Adipose tissue (tissue), 3 donors: ENCODE data around the gene METAP1. TPM values are rescaled to one million over a fixed set of nuclear protein-coding genes. Genes with fewer than 3 reads are reported as not detected.
"Not testable (repeated sequence)": the region's sequence is repeated elsewhere in the genome, so short reads cannot be mapped to it uniquely, and the experiment has no call there.

ENCODE experiments used
- H3K27ac ChIP-seq: one replicate; pipeline ENCODE4 v1.5.1; 2013; ENCODE audit warnings: low read depth, low read length
- WGBS, 3 donors: extraction: QIAGEN DNeasy Blood & Tissue Kit; methylation state at CpG; one replicate each; pipeline ENCODE4 v1.1.7; 2013; 5-methylcytosine and 5-hydroxymethylcytosine counted together
- polyA plus RNA-seq, 3 donors: library from polyadenylated mRNA; stranded (reverse); fragments of 200-250 nt; gene quantifications; one replicate each; pipeline ENCODE4 v1.2.3, GENCODE V29; 2013
- donor health status: healthy with polysubstance abuse.
- donor health status: Bipolar disorder and iron deficiency.
- donor health status: healthy.

METAP1 gene
- polyA plus RNA-seq, 3 donors, result 14.6 to 16.2 (median 15.4) TPM

DNA sequence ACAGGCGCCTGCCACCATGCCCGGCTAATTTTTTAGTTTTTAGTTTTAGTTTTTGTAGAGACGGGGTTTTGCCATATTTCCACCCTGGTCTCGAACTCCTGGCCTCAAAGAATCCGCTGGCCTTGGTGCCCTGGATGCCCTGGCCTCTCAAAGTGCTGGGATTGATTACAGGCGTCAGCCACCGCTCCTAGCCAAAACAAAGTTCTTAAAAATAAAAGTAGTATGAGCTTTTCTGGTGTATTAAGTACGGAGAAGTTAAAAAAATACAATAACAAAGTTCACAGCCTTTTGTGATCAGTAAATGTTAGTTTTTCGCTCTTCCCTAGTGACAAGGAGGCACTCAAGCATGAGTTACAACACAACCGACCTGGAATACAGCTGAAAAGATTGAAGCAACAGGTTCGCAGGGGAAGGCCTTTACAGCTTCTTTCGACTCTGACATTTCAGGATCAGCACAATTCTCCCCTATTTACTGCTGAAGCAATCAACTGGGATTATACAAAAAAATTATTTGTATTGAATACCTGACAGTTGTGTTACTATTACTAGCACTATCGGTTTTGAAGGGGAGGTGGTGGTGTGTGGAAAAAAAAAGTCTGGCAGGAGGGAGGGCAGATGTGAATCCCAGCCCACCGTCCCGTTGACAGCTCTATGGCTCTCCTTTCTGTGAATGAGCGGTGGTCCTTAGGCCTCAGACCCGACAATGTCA is 893 bp upstream of the METAP1 start:
- peak overlapping the region; percentile 0 for H3K27ac ChIP-seq
- WGBS, 3 donors, result 42 to 48% (median 44%) methylated on average over 17 of the region's 17 CpGs

DNA sequence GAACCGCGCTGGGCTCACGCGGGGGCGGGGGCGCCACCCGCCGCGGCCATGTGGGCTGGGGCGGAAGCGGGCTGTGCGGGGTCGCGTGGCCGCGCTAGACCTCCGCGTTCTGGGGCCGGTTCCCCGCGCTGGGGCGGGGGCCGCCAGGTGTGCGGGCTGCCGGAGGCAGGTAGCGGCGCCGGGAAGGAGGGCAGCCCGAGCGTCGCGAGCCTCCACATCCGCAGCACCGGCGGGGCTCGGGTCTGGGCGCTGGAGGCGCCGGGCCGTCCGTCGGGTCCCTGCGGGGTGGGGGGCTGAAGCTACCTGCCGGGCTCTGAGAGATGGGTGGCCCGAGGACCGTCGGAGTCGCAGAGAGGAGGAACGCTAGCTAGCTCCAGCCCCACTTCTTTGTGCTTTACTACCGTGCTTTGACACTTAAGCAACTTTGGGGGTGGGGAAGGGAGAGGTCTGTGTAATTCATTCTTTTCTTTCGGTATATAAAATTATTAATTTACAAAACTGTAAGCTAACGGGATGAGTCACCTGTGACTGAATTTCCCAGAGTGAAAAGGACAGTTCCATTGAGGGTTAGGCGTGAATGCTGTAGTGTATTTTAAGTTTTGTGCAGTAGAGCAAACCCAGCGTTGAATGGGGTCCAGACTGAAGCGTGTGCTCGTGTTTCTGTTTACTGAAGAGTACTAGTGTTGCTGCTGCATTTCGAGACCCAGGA is 689 bp downstream of the METAP1 start:
- H3K27ac ChIP-seq, result no peak overlapping the region
- WGBS, 3 donors, result 0 to 2% (median 1%) methylated on average over 49 to 57 of the region's 57 CpGs

DNA sequence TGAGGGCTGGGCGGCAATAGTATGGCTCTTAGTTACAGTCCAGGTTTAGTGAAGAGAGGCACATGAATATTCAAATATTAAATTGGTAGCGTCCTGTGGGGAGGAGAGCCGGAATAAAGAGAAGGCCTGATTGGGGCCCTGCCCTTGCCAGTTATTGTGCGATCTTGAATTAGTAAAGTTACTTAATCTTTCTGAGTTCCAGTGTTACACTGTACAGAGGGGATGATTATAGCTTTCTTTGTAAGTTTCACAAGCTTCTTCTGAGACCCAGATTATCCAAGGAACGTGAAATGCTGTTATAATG is 1.2 kb downstream of the METAP1 start:
- no peak overlapping the region for H3K27ac ChIP-seq
- 34 to 55% (median 43%) methylated on average over 5 of the region's 5 CpGs for WGBS, 3 donors

DNA sequence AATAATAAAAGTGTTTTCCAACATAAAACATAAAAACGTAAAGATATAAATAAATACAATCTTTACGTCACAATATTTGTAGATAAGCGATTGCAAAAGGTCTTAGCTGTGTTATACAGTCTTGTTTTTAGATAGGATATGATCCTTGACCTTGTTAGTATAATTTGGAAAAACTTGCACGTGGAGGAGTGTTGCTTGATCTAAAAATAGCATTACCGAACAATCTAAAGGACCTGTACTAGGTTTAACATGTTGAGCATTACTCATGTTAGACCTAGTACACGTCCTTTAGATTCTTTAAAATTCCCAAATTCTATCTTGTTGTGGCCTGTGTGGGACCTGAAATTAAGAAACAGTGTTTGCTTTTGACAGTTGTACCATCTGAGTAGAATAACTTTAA is 1.6 kb downstream of the METAP1 start:
- 37 to 75% (median 74%) methylated on average over 6 of the region's 6 CpGs for WGBS, 3 donors
- no peak overlapping the region for H3K27ac ChIP-seq

DNA sequence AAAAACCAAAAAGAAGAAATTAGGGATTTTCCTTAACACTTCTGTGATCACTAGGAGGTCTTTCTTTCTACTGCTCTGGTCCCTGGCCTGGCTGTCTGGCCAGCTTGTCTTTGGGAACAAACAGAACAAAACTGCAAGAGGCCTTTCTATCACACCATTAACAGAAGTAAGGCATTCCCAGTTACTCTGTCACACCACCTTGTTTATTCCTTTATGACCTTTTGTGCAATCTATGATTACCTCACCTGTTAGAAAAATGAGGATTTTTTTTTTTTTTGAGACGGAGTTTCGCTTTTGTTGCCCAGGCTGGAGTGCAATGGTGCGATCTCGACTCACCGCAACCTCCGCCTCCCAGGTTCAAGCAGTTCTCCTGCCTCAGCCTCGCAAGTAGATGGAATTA is 3.0 kb downstream of the METAP1 start:
- 95 to 97% (median 96%) methylated on average over 7 of the region's 7 CpGs for WGBS, 3 donors
- H3K27ac ChIP-seq, result no peak overlapping the region

DNA sequence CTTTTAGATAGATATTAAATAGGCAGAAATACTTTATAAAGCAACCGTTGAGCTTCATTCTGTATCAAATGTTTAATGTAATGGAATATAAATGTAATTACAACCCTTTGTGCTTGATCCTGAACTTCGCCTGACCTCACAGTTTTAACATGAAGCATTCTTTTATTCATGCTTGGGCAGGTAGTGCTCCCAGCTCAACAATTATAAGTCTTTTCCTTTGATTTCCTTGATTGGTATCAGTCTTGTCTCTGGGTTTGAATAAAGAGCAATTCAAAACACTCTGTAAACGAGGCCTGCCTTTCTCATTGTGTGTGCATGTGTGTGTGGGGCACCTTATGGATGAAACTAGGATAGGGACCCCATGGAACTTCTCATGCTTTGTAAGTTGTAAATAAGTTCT is 6.8 kb downstream of the METAP1 start:
- no peak overlapping the region for H3K27ac ChIP-seq
- whole genome bisulfite sequencing, 3 donors, result 64 to 82% (median 70%) methylated on average over 3 of the region's 3 CpGs

DNA sequence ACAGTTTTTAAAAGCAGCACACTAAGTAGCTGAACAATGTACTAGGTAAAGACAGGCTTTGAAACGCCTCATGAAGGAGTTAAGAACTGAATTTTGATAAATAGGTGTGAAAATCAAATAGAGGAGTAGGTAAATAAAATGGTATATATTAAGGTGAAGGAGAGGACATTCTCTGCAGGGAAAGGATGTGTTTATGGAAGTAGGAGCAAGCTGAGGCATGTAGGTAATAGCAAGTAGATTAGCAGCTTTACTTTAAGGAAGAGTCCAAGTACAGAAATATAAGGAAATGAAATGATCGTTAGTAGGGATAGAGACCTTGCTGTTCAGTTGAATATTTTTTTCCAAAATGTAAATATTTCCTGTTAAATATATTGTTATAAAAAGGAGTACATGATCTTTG is 12.5 kb downstream of the METAP1 start:
- WGBS, 3 donors, result 70 to 86% (median 78%) methylated on average over 2 of the region's 2 CpGs
- H3K27ac ChIP-seq, result no peak overlapping the region

DNA sequence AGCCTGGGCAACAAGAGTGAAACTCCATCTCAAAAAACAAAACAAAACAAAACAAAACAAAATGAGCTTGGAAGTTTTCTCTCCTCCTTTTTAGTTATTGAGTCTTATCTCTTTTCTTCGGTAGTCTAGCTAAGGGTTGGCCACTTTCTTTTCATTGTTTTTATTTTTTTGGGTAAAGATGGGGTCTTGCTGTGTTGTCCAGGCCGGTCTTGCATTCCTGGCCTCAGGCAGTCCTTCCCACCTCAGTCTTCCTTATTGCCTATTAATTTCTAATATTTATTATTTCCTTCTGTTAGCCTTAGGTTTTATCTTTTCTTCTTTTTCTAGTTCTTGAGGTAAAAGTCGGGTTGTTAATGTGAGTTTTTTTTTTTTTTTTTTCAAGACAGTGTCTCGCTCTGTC is 16.4 kb downstream of the METAP1 start:
- 75 to 97% (median 95%) methylated on average over 4 of the region's 4 CpGs for WGBS, 3 donors
- no peak overlapping the region for H3K27ac ChIP-seq

DNA sequence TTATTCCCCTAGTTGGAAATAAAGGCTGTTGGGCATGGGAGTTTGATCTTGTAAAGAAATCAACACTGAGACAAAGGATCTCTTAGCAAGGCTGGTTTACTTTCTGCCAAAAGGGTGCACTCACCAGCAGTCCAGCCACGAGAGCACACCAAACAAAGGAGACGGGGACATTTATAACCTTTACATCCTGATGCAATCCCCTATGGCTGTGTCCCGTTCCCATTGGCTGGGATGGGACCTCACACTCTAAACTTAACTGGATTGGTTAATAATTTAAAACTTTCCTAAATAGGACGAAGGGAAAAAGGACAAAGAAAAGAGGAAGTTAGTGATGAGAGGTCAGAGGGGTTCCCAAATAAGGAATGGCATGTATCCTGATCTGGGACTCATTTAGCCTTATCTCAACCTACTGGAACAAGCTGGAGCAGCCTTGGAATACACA is 17.9 kb downstream of the METAP1 start:
- 64 to 77% (median 68%) methylated on average over 4 of the region's 4 CpGs for WGBS, 3 donors
- no peak overlapping the region for H3K27ac ChIP-seq

DNA sequence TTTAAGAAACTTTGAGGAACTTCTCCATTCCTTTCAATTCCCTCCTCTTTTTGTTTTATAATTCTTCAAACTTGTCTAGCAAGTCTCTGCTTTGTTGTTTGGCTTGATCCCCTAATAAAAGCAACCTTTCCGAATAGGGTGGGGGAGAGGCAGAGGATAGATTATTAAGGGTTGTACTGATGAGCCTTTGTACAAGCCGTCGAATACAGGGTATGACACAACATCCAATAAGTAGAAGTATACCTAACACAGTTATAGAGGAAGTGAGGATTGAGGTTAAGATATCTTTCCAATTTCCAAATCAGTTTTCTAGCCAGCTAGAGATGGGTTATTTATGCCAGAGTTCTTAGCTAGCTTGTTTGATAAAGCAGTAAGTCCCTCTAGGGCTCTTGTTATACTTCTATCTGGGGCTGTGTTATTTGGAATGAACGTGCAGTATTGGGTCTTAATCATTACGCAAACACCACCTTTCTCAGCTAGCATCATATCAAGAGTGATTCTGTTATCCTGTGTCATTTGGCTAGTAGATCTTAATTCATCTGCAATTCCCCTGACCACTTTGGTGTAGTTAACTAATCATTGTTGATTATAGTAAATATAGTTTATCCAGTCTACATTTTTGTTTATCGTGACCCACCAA is 18.5 kb downstream of the METAP1 start:
- no peak overlapping the region for H3K27ac ChIP-seq
- 84 to 89% (median 87%) methylated on average over 6 of the region's 6 CpGs for WGBS, 3 donors

DNA sequence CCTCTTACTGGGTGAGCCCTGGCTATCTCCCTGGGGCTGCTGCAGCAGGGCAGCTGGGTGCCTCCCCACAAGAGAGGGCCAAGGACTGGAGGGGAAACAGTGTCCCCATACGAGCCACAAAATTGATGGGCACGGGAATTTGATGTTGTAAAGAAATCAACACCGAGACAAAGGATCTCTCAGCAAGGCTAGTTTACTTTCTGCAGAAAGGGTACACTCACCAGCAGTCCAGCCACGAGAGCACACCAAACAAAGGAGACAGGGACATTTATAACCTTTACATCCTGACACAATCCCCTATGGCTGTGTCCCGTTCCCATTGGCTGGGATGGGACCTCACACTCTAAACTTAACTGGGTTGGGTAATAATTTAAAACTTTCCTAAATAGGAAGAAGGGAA is 25.9 kb downstream of the METAP1 start:
- 97 to 99% (median 98%) methylated on average over 5 of the region's 5 CpGs for WGBS, 3 donors
- no peak overlapping the region for H3K27ac ChIP-seq

DNA sequence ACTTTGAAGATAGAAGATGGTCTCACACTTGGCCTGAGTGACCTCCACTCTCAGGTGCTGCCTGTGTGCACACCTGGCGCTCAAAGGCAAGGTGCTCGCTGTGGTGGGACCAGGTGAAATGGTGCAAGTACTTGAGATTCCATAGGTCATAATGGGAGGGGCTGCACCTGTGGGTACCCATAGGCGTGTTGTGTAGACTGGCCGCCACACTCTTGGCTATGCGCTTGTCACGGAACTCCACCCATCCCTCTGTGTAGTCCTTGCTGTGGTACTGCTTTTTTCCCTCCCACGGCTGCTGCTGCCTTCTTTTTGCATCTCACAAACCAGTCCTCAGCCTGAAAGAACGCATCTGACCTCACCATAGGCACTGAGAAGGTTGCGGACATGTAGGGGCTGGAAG is 27.0 kb downstream of the METAP1 start:
- WGBS, 3 donors, result 93 to 99% (median 97%) methylated on average over 9 of the region's 9 CpGs
- no peak overlapping the region for H3K27ac ChIP-seq

DNA sequence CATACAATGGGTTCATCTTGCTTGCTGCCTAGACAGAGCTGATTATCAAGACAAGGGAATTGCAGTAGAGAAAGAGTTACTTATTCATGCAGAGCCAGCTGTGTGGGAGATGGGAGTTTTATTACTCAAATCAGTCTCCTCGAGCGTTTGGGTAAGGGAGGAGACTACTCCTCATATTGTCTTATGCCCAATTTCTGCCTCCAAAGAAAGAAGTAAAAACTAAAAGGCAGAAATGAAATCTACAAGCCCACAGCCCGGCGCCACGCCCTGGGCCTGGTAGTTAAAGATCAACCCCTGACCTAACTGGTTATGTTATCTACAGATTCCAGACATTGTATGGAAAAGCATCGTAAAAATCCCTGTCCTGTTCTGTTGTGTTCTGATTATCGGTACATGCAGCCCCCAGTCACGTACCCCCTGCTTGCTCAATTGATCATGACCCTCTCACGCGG is 28.3 kb downstream of the METAP1 start:
- 53 to 90% (median 82%) methylated on average over 10 of the region's 10 CpGs for WGBS, 3 donors
- H3K27ac ChIP-seq, result not testable (repeated sequence)

DNA sequence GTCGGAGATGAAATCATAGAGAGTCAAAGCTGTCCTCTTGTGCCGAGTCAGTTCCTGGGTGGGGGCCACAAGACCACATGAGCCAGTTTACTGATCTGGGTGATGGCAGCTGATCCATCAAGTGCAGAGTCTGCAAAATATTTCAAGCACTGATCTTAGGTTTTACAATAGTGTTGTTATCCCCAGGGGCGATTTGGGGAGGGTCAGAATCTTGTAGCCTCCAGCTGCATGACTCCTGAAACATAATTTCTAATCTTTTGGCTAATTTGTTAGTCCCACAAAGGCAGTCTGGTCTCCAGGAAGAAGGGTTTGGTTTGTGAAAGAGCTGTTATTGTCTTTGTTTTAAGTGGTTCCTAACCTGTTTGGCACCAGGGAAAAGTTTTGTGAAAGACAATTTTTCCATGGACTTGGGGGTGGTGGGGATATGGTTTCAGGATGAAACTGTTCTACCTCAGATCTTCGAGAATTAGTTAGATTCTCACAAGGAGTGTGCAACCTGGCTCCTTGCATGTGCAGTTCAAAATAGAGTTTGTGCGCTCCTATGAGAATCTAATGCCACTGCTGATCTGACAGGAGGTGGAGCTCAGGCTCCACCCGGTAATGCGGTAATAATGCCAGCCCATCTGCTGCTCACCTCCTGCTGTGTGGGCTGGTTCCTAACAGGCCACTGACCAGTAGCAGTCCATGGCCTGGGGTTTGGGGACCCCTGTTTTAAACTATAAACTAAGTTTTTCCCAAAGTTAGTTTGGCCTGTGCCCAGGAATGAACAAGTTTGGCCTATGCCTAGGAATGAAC is 29.2 kb downstream of the METAP1 start:
- 67 to 88% (median 84%) methylated on average over 7 of the region's 7 CpGs for WGBS, 3 donors
- no peak overlapping the region for H3K27ac ChIP-seq

DNA sequence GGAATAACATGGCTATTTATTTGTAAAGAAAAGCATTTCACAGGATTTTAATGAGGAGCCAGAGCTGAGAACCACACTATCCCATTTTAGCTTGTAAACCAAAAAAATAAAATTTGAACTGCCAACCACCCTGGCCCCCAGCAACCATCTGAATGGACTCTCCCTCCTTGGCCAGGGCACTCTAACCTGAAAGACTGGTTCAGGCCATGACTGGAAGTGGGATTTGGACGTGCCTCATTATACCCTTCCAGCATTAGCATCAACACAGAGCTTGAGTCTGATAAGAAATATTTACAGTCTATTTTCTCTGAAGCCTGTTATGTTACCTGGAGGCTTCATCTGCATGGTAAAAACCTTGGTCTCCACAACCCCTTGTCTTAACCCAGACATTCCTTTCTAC is 30.0 kb downstream of the METAP1 start:
- 46 to 86% (median 85%) methylated on average over 1 of the region's 1 CpG for WGBS, 3 donors
- H3K27ac ChIP-seq, result no peak overlapping the region

DNA sequence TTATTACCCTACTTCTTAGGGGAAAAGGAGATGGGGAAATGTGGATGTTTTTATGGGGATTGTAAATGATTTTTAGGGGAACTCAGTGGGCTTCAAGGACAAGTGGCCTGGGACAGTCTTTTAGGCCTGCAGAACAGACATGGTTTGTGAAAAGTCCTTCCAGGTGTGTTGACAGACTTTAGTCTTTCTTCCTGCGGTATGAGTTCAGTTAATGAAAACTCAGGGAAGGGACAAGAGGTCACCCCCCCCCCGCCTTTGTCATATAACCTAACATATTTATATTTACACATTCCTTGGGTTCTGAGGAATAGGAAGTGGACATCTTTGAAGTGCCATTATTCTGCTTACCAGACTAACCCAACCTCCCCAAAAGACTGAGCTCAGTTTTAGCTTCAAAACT is 31.8 kb downstream of the METAP1 start:
- no peak overlapping the region for H3K27ac ChIP-seq

DNA sequence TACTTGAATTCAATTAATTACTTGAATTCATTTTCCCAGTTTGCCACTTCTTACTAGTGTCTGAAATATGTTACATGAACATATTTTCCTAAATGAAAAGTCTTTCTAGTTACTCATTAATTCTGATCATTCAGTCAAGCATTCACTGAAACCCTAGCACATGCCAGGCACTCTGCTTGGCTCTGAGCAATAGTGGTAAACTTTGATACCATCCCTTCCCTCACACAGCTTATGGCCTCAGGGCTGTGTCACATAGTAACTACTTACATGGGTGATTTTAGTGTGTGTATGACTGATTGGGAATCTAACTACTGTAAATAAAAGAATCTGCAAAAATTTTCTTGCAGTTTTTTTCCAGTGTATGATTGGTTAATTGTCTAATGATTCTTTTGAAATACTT is 32.7 kb downstream of the METAP1 start:
- no peak overlapping the region for H3K27ac ChIP-seq

More for the DNA sequence above, 31.8 kb downstream of the METAP1 start:
- 82 to 89% (median 83%) methylated on average over 2 of the region's 2 CpGs for WGBS, 3 donors

DNA sequence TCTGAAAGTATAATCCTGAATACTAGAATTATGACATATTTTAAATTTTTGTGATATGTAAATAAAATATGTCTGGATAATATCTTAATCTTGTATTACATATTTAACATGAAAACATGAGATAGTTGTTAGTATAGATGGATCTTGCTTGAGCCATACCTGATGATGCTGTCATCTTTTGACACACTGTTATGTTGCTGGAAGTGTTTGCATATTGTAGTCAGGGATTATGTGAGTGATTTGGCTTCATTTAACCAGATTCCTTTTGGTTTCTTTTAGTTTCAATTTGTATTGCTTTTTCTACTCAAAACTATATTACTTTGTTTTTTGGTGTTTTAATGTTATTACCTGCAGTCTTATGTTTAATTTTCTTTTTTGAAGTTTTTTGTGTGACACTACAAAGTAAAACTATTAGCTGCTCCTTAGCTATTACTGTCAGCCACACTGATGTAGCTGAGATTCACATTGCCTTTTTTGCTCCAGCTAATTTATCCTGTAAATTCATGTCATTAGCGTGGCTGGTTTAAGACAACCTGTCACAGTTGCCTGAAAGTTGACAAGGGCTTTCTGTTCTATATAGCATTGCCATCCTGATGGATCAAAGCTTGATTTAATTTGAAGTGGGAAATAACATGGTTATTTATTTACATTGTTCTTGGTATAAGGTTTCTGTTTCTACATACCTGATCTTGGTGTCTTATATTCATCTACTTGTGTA is 33.7 kb downstream of the METAP1 start:
- H3K27ac ChIP-seq, result no peak overlapping the region
- WGBS, 3 donors, result 0 to 89% (median 85%) methylated on average over 1 of the region's 1 CpG
